ENCODE results near the gene SLC22A23. TPM values are rescaled to one million over a fixed set of nuclear protein-coding genes. Genes with fewer than 3 reads are reported as not detected.

The SLC22A23 gene
- total RNA-seq, 1 experiment from 2014 or later: 5.7 TPM

GRCh38 chr6:3397229-3398164, 59.4 kb downstream of the SLC22A23 start:
- no peaks in the 10 kb centered on the region for H3F3A ChIP-seq (ENCODE audit: low read length, unreplicated experiment)
- H3K4me3 ChIP-seq (ENCODE audit: low read length): no peak overlapping the region
- H3K79me2 ChIP-seq (ENCODE audit: low read length): no peaks in the 10 kb centered on the region
- DNase-seq: no peak
- no peaks in the 10 kb centered on the region; the same call in 1 of the 2 replicates for H3K4me1 ChIP-seq (ENCODE audit: insufficient read depth, low read length)
- H3K9me3 ChIP-seq (ENCODE audit: low read length): no peaks in the 10 kb centered on the region
- no peaks in the 10 kb centered on the region for H3K9me2 ChIP-seq (replicated peaks; ENCODE audit: low read length)
- BruUV-seq (replicated peaks): no TSS peak
- no peak overlapping the region for H2AFZ ChIP-seq (ENCODE audit: low read length)
- CTCF ChIA-PET: no interaction called here
- intact Hi-C loops (cut with micrococcal nuclease): loop anchor here (2.0 kb wide), 1 partner anchor 17 kb away; no protein-coding TSS in a partner anchor
- ATAC-seq: no peak
- no peaks in the 10 kb centered on the region for H3K36me3 ChIP-seq (ENCODE audit: low read depth, low read length)
- TF ChIP-seq EZH2 (IDR thresholded peaks at IDR 0.05; ENCODE audit: low read length, unreplicated experiment) (no peak), EZH2phosphoT487 (IDR thresholded peaks at IDR 0.05; ENCODE audit: borderline replicate concordance, low read length) (no peak), CTCF (conservative IDR thresholded peaks at IDR 0.05; ENCODE audit: low read depth, low read length) (no peak)
- no peak overlapping the region for H3K9ac ChIP-seq (ENCODE audit: low read length)
- H3K27ac ChIP-seq (ENCODE audit: low read length): no peak overlapping the region
- no peaks in the 10 kb centered on the region for H4K20me1 ChIP-seq (ENCODE audit: low read length)
- H3K4me2 ChIP-seq (ENCODE audit: low read length): no peak overlapping the region
- POLR2A ChIA-PET (ENCODE audit: unreplicated experiment): no interaction called here
- no peaks in the 10 kb centered on the region for H3K27me3 ChIP-seq (ENCODE audit: low read length)

GRCh38 chr6:3396503-3397180, 60.2 kb downstream of the SLC22A23 start:
- intact Hi-C loops (cut with micrococcal nuclease): no loop called here
- DNase-seq (no peak), ATAC-seq (no peak)
- Histone ChIP-seq H4K20me1 (ENCODE audit: low read length) (no peaks in the 10 kb centered on the region), H3K9me2 (replicated peaks; ENCODE audit: low read length) (no peaks in the 10 kb centered on the region), H3K9me3 (ENCODE audit: low read length) (no peaks in the 10 kb centered on the region), H3K36me3 (ENCODE audit: low read depth, low read length) (no peaks in the 10 kb centered on the region), H3K27me3 (ENCODE audit: low read length) (no peaks in the 10 kb centered on the region), H3K79me2 (ENCODE audit: low read length) (no peaks in the 10 kb centered on the region), H3K4me3 (ENCODE audit: low read length) (no peak overlapping the region), H3K9ac (ENCODE audit: low read length) (no peak overlapping the region), H3F3A (ENCODE audit: low read length, unreplicated experiment) (no peaks in the 10 kb centered on the region), H3K27ac (ENCODE audit: low read length) (no peak overlapping the region), H3K4me1 (ENCODE audit: insufficient read depth, low read length) (no peaks in the 10 kb centered on the region; the same call in 1 of the 2 replicates), H2AFZ (ENCODE audit: low read length) (no peak overlapping the region), H3K4me2 (ENCODE audit: low read length) (no peak overlapping the region)
- ChIA-PET CTCF (no interaction called here), POLR2A (ENCODE audit: unreplicated experiment) (no interaction called here)
- TF ChIP-seq CTCF (conservative IDR thresholded peaks at IDR 0.05; ENCODE audit: low read depth, low read length) (no peak), EZH2phosphoT487 (IDR thresholded peaks at IDR 0.05; ENCODE audit: borderline replicate concordance, low read length) (no peak), EZH2 (IDR thresholded peaks at IDR 0.05; ENCODE audit: low read length, unreplicated experiment) (no peak)
- BruUV-seq (replicated peaks): no TSS peak

Measured in PC-3 (cell line).